Upper lobe of right lung (tissue), 1 donor: Measurements from ENCODE around the gene TIMM44. TPM values are rescaled to one million over a fixed set of nuclear protein-coding genes. Genes with fewer than 3 reads are reported as not detected.

Experiments used
- ATAC-seq: fragments of 200-7000 bp; cut with Tn5 transposase; one replicate; pipeline ENCODE4 v1.9.1; 2020; ENCODE audit warnings: mild to moderate bottlenecking, moderate library complexity
- DNase-seq: peaks from one replicate; pipeline ENCODE4 v3.0.0-alpha.2; 2020
- H3K27ac ChIP-seq: fragments of 200-600 bp; one replicate; pipeline ENCODE4 v1.8.0; 2022
- H3K27me3 ChIP-seq: fragments of 200-600 bp; one replicate; pipeline ENCODE4 v1.8.0; 2022; ENCODE audit warnings: mild to moderate bottlenecking
- H3K36me3 ChIP-seq: fragments of 200-600 bp; one replicate; pipeline ENCODE4 v1.8.0; 2022
- H3K4me1 ChIP-seq: fragments of 200-600 bp; one replicate; pipeline ENCODE4 v1.8.0; 2022
- H3K4me3 ChIP-seq: fragments of 200-600 bp; one replicate; pipeline ENCODE4 v1.8.0; 2022; ENCODE audit warnings: mild to moderate bottlenecking
- H3K9me3 ChIP-seq: fragments of 200-600 bp; one replicate; pipeline ENCODE4 v1.8.0; 2022
- intact Hi-C: fragments of 100-400 bp; cut with DNase I; formaldehyde crosslinking; loops from one replicate; pipeline ENCODE4 v1.11.0; 2022
- total RNA-seq: library from RNA; stranded (reverse); fragmentation: NEBNext Ultra II Directional; extraction: Animal tissue kit (Norgen Biotek cat#: 25700); gene quantifications from one replicate; pipeline ENCODE4 v1.2.1, GENCODE V29; 2021
- TF ChIP-seq, protein P1 (sequence below): fragments of 200-600 bp; IDR thresholded peaks from one replicate; pipeline ENCODE4 v1.8.0; 2022; ENCODE audit warnings: antibody characterized with exemption
- donor health status: DM: no; HTN: yes; CAD: no; lungs with severe emphysema.

TIMM44 gene
- total RNA-seq, 1 donor from 2014 or later, result 49.8 TPM

DNA sequence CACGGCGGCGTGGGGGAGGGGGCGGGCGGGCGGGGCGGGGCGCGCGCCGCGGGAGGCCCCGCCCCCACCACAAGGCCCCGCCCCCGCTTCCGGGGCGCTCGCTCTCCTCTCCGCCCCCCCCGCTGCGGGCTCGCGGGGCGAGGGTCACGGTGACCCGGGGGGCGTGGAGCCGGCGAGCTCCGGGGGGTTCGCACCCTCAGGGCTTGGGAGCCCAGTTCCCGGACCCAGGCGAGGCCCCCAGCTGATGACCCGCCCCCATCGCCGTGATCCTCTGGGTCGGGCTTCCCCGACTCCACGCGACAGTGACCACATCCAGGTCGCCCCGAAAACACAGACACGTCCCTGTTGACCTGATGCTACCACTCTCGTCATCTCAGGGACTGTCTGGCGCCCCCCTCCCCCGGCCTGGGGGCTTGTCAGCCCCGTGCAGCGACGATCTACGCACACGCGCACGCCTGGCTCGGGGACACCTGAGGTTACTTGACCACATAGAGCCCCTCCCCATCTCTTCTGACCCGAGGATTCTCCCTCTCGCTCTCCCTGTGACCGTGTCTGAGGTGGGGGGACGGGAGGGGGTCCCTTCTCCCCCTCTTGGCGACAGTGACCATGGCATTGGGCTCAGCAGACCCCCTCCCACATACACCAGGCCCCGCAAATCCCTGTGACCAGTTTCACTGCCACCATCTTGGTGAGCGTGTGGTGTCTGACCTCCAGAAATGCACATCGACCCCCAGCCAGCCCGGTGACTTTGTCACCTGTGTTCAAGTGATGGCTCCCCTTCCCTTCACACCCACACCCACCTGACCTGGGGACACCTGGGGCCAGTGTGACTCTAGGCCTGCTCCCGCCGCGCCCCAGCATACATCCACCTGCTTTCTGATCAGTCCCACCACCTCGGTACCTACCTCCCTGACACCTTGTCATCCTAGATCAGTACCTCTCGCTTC, 39.1 kb downstream of the TIMM44 start:
- H3K9me3 ChIP-seq, result no peaks in the 10 kb centered on the region
- peak; percentile 61 for ATAC-seq
- DNase-seq, result peak; percentile 85
- peaks cover 1% of the 10 kb centered on the region for H3K36me3 ChIP-seq
- peak overlapping the region; percentile 82 for H3K4me3 ChIP-seq
- peak overlapping the region; percentile 74 for H3K27ac ChIP-seq
- intact Hi-C loops, result no loop called here
- H3K27me3 ChIP-seq, result no peaks in the 10 kb centered on the region
- peaks cover 22% of the 10 kb centered on the region for H3K4me1 ChIP-seq
- TF ChIP-seq, protein P1, sequence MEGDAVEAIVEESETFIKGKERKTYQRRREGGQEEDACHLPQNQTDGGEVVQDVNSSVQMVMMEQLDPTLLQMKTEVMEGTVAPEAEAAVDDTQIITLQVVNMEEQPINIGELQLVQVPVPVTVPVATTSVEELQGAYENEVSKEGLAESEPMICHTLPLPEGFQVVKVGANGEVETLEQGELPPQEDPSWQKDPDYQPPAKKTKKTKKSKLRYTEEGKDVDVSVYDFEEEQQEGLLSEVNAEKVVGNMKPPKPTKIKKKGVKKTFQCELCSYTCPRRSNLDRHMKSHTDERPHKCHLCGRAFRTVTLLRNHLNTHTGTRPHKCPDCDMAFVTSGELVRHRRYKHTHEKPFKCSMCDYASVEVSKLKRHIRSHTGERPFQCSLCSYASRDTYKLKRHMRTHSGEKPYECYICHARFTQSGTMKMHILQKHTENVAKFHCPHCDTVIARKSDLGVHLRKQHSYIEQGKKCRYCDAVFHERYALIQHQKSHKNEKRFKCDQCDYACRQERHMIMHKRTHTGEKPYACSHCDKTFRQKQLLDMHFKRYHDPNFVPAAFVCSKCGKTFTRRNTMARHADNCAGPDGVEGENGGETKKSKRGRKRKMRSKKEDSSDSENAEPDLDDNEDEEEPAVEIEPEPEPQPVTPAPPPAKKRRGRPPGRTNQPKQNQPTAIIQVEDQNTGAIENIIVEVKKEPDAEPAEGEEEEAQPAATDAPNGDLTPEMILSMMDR, result no peak

DNA sequence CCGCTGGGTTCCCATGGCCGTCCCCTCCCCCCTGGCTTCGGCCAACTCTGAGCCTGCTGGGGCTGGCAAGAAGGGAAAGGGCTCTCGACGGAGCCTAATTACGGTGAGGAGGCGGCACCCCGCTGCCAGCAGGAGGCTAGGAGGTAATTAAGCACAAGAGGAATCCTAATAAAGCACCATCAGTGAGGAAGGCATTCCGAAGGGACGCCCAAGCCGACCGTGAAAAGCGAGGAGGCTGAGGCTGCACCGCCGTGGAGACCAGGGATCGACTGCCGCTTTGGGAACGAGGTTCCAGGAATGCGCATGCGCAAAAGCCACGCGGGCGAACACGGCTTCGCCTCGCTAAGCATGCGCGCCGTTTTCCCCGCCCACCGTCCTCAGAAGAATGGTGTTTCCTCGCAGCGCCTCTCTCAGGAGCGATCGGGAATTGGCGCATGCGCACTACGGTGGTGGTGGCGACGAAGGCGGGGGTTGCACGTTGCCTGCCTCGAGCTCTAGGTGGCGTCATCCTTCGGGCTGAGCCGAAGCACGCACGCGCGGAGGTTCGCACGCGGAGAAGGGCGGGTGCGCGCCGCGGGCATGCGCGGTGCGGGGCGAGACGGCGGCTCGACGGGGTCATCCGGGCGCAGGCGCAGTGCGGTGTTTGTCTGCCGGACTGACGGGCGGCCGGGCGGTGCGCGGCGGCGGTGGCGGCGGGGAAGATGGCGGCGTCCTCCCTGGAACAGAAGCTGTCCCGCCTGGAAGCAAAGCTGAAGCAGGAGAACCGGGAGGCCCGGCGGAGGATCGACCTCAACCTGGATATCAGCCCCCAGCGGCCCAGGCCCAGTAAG, 40.0 kb downstream of the TIMM44 start, which contains the start of gene MAP2K7:
TSS of gene MAP2K7 (plus strand) at position 634 of the 830 bp plus-strand sequence. CDS start at position 702, 68 bp downstream.
- H3K27me3 ChIP-seq, result no peaks in the 10 kb centered on the region
- peak within 1 kb of the TSS; percentile 84 for H3K27ac ChIP-seq
- H3K4me3 ChIP-seq, result peak within 1 kb of the TSS; percentile 82
- peak; percentile 91 for ATAC-seq
- peaks cover 22% of the 10 kb centered on the region for H3K4me1 ChIP-seq
- DNase-seq, result peak; percentile 100
- intact Hi-C loops, result no loop called here
- no peaks in the 10 kb centered on the region for H3K36me3 ChIP-seq
- H3K9me3 ChIP-seq, result no peaks in the 10 kb centered on the region
- TF ChIP-seq, protein P1, result peak; percentile 62

DNA sequence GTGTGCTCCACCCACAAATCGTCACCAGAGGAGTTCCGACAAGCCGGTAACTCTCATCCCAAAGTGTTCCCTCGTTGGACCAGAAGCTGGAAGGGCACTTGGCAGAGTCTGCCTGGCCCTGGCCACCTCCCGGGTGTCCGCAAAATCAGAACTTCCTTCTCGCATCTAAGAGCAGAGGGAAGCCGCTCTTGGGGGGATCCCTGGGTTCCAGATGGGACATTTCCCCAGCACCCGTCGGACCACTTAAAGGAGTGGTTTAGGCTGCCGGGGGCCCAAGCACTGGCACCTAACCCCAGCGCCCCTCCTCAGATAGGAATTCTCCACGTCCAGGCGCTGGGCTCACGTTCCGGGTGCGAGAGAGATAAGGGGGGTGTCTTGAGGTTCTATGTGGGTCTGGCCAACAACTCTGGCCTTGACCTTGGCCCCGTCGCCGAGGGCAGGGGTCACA, 40.6 kb downstream of the TIMM44 start:
- H3K27ac ChIP-seq, result peak overlapping the region; percentile 84
- intact Hi-C loops, result no loop called here
- H3K9me3 ChIP-seq, result no peaks in the 10 kb centered on the region
- H3K27me3 ChIP-seq, result no peaks in the 10 kb centered on the region
- H3K4me3 ChIP-seq, result peak overlapping the region; percentile 82
- peaks cover 22% of the 10 kb centered on the region for H3K4me1 ChIP-seq
- DNase-seq (no peak), ATAC-seq (peak; percentile 1)
- TF ChIP-seq, protein P1, result no peak
- H3K36me3 ChIP-seq, result no peaks in the 10 kb centered on the region

DNA sequence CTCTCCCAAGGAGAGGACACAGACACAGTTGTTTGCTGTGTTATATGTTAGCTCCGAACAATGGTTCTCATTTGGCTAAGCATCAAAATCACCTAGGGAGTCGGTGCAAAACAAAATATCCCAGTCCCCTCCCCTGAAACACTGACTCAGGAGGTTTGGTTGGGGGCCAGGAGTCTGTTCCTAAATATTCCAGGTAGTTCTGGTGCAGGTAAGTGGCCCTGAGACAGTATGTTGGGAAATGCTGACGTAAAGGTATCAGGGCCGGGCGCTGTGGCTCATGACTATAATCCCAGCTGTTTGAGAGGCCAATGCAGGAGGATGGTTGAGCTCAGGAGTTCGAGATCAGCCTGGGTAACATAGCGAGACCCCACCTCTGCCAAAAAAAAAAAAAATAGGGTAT, 42.1 kb downstream of the TIMM44 start:
- H3K9me3 ChIP-seq, result no peaks in the 10 kb centered on the region
- no peaks in the 10 kb centered on the region for H3K36me3 ChIP-seq
- H3K4me1 ChIP-seq, result peaks cover 22% of the 10 kb centered on the region
- DNase-seq (no peak), ATAC-seq (no peak)
- intact Hi-C loops, result no loop called here
- H3K27ac ChIP-seq, result no peak overlapping the region
- H3K4me3 ChIP-seq, result no peak overlapping the region
- no peaks in the 10 kb centered on the region for H3K27me3 ChIP-seq
- TF ChIP-seq, protein P1, result no peak

DNA sequence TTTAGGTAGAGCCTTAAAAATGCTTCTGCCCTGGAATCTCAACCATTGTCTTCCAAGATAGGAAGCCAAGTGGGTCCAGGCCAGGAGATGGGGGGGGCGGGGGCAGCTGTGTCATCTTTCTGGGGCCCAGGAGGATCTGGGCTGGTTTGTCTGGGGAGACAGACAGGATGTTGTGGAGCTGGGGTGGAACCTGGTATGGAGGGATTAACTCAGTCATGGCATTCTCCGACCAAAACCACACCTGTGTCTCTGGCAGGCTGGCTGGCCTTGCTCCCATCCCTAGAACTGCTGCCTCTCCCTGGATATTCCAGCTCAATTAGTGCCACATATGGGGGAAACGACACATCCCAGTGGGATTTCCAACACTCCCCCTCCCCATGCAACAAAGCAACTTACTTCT, 42.5 kb downstream of the TIMM44 start:
- Histone ChIP-seq H3K27ac (no peak overlapping the region), H3K36me3 (no peaks in the 10 kb centered on the region), H3K4me3 (no peak overlapping the region), H3K9me3 (no peaks in the 10 kb centered on the region), H3K4me1 (peaks cover 22% of the 10 kb centered on the region), H3K27me3 (no peaks in the 10 kb centered on the region)
- DNase-seq, result no peak
- intact Hi-C loops, result no loop called here
- no peak for ATAC-seq
- TF ChIP-seq, protein P1, result no peak
